Activated T-helper 2 cell treated with anti-CD3 and anti-CD28 coated beads, Interferon-gamma antibody, Interleukin-2, Interleukin-4, amounts not matched to agents 10 μg/mL and 5 μg/mL and 100 μg/mL, durations not matched to agents 14 hours and 24 hours and 36 hours (primary cell): ENCODE data around the gene RPL7L1. TPM values are rescaled to one million over a fixed set of nuclear protein-coding genes. Genes with fewer than 3 reads are reported as not detected.

Experiments
- DNase-seq: peaks from one replicate; pipeline ENCODE4 v3.0.0; 2021; ENCODE audit warnings: low spot score
- H3K27ac Mint-ChIP-seq: one replicate; pipeline ENCODE4 v1.8.0; 2021; ENCODE audit warnings: mixed read lengths
- H3K27me3 Mint-ChIP-seq: one replicate; pipeline ENCODE4 v1.8.0; 2021; ENCODE audit warnings: low read depth, mixed read lengths
- H3K36me3 Mint-ChIP-seq: one replicate; pipeline ENCODE4 v1.8.0; 2021; ENCODE audit warnings: low read depth, mixed read lengths
- H3K4me1 Mint-ChIP-seq: one replicate; pipeline ENCODE4 v1.8.0; 2021; ENCODE audit warnings: low read depth, mixed read lengths
- H3K4me3 Mint-ChIP-seq: one replicate; pipeline ENCODE4 v1.8.0; 2021; ENCODE audit warnings: low read depth, mild to moderate bottlenecking, moderate library complexity, mixed read lengths
- H3K9me3 Mint-ChIP-seq: one replicate; pipeline ENCODE4 v1.8.0; 2021; ENCODE audit warnings: mixed read lengths
- intact Hi-C: fragments of 100-400 bp; cut with micrococcal nuclease; formaldehyde crosslinking; loops from one replicate; pipeline ENCODE4 v1.15.1; 2023
- total RNA-seq: library from RNA; stranded (reverse); gene quantifications from 2 replicates; pipeline ENCODE4 v1.2.3, GENCODE V29; 2022

RPL7L1 gene
- 149 and 151 TPM in 2 replicates for total RNA-seq

- H3K27ac Mint-ChIP-seq = peak within 1 kb of the TSS; percentile 98
- no peaks in the 10 kb centered on the region for H3K9me3 Mint-ChIP-seq
- H3K36me3 Mint-ChIP-seq = peaks cover 33% of the 10 kb centered on the region
- intact Hi-C loops = loop anchor here (1.0 kb wide), 5 partner anchors 11 to 153 kb away; partner anchors contain the start of genes CNPY3 and TBCC
- peak; percentile 84 for DNase-seq
- H3K4me1 Mint-ChIP-seq = peaks cover 6% of the 10 kb centered on the region
- H3K27me3 Mint-ChIP-seq = no peaks in the 10 kb centered on the region
- peak within 1 kb of the TSS; percentile 94 for H3K4me3 Mint-ChIP-seq
Observed at GRCh38 chr6:42879372-42880239, at the start of gene RPL7L1. Gene RPL7L1 (plus strand): TSS chr6:42879616. CDS start chr6:42879911, 295 bp downstream.

GRCh38 chr6:42831237-42831636 lies 48.2 kb upstream of the RPL7L1 start:
- intact Hi-C loops = no loop called here
- H3K36me3 Mint-ChIP-seq = peaks cover 49% of the 10 kb centered on the region
- no peak overlapping the region for H3K27ac Mint-ChIP-seq
- DNase-seq = no peak
- no peaks in the 10 kb centered on the region for H3K9me3 Mint-ChIP-seq
- no peaks in the 10 kb centered on the region for H3K27me3 Mint-ChIP-seq
- no peaks in the 10 kb centered on the region for H3K4me1 Mint-ChIP-seq
- H3K4me3 Mint-ChIP-seq = no peak overlapping the region

GRCh38 chr6:42834056-42834455 lies 45.4 kb upstream of the RPL7L1 start:
- H3K4me1 Mint-ChIP-seq = no peaks in the 10 kb centered on the region
- H3K36me3 Mint-ChIP-seq = peaks cover 31% of the 10 kb centered on the region
- H3K27me3 Mint-ChIP-seq = no peaks in the 10 kb centered on the region
- no peak for DNase-seq
- no peak overlapping the region for H3K27ac Mint-ChIP-seq
- intact Hi-C loops = no loop called here
- no peak overlapping the region for H3K4me3 Mint-ChIP-seq
- no peaks in the 10 kb centered on the region for H3K9me3 Mint-ChIP-seq

- peaks cover 3% of the 10 kb centered on the region for H3K4me1 Mint-ChIP-seq
- no peaks in the 10 kb centered on the region for H3K9me3 Mint-ChIP-seq
- no peak for DNase-seq
- H3K4me3 Mint-ChIP-seq = no peak overlapping the region
- no peaks in the 10 kb centered on the region for H3K27me3 Mint-ChIP-seq
- peaks cover 17% of the 10 kb centered on the region for H3K36me3 Mint-ChIP-seq
- intact Hi-C loops = no loop called here
- no peak overlapping the region for H3K27ac Mint-ChIP-seq
Observed at GRCh38 chr6:42841844-42842584, 37.4 kb upstream of the RPL7L1 start.

- intact Hi-C loops = no loop called here
- Mint-ChIP-seq H3K36me3 (peaks cover 17% of the 10 kb centered on the region), H3K4me1 (peaks cover 3% of the 10 kb centered on the region), H3K27me3 (no peaks in the 10 kb centered on the region), H3K4me3 (no peak overlapping the region), H3K9me3 (no peaks in the 10 kb centered on the region), H3K27ac (no peak overlapping the region)
- DNase-seq = no peak
Observed at GRCh38 chr6:42845327-42845694, 34.1 kb upstream of the RPL7L1 start.

- Mint-ChIP-seq H3K4me3 (no peak overlapping the region), H3K36me3 (peaks cover 17% of the 10 kb centered on the region), H3K9me3 (no peaks in the 10 kb centered on the region), H3K27me3 (no peaks in the 10 kb centered on the region), H3K27ac (no peak overlapping the region), H3K4me1 (peaks cover 3% of the 10 kb centered on the region)
- no peak for DNase-seq
- intact Hi-C loops = no loop called here
Observed at GRCh38 chr6:42846505-42846904, 32.9 kb upstream of the RPL7L1 start.

GRCh38 chr6:42848700-42849099 lies 30.7 kb upstream of the RPL7L1 start:
- H3K4me1 Mint-ChIP-seq = peaks cover 3% of the 10 kb centered on the region
- no peaks in the 10 kb centered on the region for H3K9me3 Mint-ChIP-seq
- H3K27me3 Mint-ChIP-seq = no peaks in the 10 kb centered on the region
- no peak for DNase-seq
- no peak overlapping the region for H3K27ac Mint-ChIP-seq
- intact Hi-C loops = no loop called here
- H3K4me3 Mint-ChIP-seq = no peak overlapping the region
- H3K36me3 Mint-ChIP-seq = peaks cover 15% of the 10 kb centered on the region

- no peaks in the 10 kb centered on the region for H3K9me3 Mint-ChIP-seq
- DNase-seq = no peak
- no peaks in the 10 kb centered on the region for H3K27me3 Mint-ChIP-seq
- peaks cover 11% of the 10 kb centered on the region for H3K36me3 Mint-ChIP-seq
- intact Hi-C loops = no loop called here
- H3K4me1 Mint-ChIP-seq = no peaks in the 10 kb centered on the region
- H3K4me3 Mint-ChIP-seq = no peak overlapping the region
- no peak overlapping the region for H3K27ac Mint-ChIP-seq
Observed at GRCh38 chr6:42851599-42851998, 27.8 kb upstream of the RPL7L1 start.

GRCh38 chr6:42860036-42860435 lies 19.4 kb upstream of the RPL7L1 start:
- Mint-ChIP-seq H3K36me3 (peaks cover 49% of the 10 kb centered on the region), H3K4me1 (no peaks in the 10 kb centered on the region), H3K27me3 (no peaks in the 10 kb centered on the region), H3K27ac (no peak overlapping the region), H3K4me3 (no peak overlapping the region), H3K9me3 (no peaks in the 10 kb centered on the region)
- DNase-seq = no peak
- intact Hi-C loops = no loop called here

GRCh38 chr6:42860481-42860880 lies 18.9 kb upstream of the RPL7L1 start:
- no peaks in the 10 kb centered on the region for H3K27me3 Mint-ChIP-seq
- H3K9me3 Mint-ChIP-seq = no peaks in the 10 kb centered on the region
- no peak overlapping the region for H3K4me3 Mint-ChIP-seq
- no peak overlapping the region for H3K27ac Mint-ChIP-seq
- H3K4me1 Mint-ChIP-seq = no peaks in the 10 kb centered on the region
- no peak for DNase-seq
- peaks cover 49% of the 10 kb centered on the region for H3K36me3 Mint-ChIP-seq
- intact Hi-C loops = no loop called here

- no peaks in the 10 kb centered on the region for H3K9me3 Mint-ChIP-seq
- H3K36me3 Mint-ChIP-seq = peaks cover 56% of the 10 kb centered on the region
- H3K27me3 Mint-ChIP-seq = no peaks in the 10 kb centered on the region
- H3K4me3 Mint-ChIP-seq = no peak overlapping the region
- no peak for DNase-seq
- no peak overlapping the region for H3K27ac Mint-ChIP-seq
- no peaks in the 10 kb centered on the region for H3K4me1 Mint-ChIP-seq
- intact Hi-C loops = no loop called here
Observed at GRCh38 chr6:42864602-42865001, 14.8 kb upstream of the RPL7L1 start.

GRCh38 chr6:42870145-42870936 lies 9.1 kb upstream of the RPL7L1 start:
- Mint-ChIP-seq H3K9me3 (no peaks in the 10 kb centered on the region), H3K4me1 (no peaks in the 10 kb centered on the region), H3K4me3 (no peak overlapping the region), H3K27me3 (no peaks in the 10 kb centered on the region), H3K36me3 (peaks cover 22% of the 10 kb centered on the region), H3K27ac (no peak overlapping the region)
- no peak for DNase-seq
- intact Hi-C loops = no loop called here
